Raji (cell line): ENCODE results near the gene GZF1.

ENCODE experiments used
- POLR2A ChIP-seq: IDR thresholded peaks from 2 replicates; pipeline ENCODE4 v1.6.1; 2011; ENCODE audit warnings: low read depth, low read length, control low read depth; ENCODE audit not compliant: insufficient read depth

GZF1 gene

DNA sequence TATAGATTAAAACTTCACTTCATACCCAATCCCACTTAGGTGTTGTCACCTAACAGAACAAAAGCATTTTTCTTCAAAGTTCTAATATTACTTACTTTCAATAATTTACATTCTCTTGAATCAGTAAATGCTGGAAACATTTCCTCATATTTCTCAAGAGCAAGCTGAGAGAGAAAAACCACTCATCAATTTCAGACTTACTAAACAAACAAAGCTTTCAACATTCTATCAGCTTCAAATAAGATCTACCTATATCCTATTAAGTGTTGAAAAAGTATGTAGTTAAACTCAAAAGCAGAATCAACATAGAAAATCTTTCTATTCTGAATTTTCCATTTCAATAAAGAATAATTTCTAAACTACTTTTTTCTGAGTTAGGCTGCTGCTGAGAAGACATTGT, 17.8 kb downstream of the GZF1 start:
- no peak for TF ChIP-seq POLR2A

DNA sequence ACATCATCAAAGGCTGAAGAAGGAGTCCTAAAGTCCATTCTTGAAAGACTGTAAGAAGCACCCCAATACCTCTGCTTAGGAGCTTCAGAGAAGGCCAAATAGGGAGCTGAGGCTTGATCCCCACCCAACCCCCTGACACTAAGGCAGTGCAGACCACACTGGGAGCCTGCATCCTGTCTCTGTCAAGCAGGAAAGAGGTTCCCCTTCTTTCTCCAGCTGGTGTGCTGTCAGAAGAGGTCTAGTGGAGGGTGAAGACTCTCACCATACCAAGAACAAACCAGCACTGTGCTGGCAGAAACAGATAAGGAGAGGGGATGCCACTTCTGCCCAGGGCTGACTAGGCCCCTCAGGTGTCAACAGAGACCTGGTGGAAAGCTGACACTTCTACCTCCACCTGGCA, 19.9 kb downstream of the GZF1 start:
- TF ChIP-seq POLR2A, result no peak

DNA sequence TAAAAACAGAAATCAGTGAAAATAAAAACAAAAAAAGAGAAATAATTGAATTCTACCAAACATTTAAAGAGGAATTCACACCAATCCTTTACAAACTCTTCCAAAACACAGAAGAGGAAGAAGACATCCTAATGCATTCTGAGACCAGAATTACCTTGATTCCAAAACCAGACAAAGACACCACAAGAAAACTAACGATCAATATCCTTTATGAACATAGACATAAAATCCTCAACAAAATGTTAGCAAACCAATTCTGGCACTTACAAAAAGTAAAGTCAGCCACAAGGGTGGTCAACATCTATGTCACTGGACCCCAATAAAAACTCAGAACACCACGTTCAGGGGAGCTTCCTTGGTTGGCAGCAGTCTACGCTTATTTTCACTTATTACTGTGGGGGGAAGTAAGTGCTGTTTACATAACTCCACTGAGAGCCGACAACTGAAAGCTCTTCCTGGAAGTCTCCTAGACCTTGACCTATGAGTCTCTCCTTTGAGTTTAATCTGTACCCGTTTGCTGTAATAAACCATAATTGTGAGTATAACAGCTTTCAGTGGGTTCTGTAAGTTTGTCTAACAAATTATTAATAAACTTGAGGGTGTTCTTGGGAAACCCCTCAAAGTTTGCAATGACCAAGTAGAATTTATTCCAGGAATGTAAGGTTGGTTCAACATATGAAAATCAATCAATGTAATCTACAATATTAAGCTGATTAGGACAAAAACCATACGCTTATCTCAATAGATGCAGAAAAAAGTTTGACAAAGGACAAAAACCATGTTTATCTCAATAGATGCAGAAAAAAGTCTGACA, 24.5 kb downstream of the GZF1 start:
- TF ChIP-seq POLR2A, result no peak

DNA sequence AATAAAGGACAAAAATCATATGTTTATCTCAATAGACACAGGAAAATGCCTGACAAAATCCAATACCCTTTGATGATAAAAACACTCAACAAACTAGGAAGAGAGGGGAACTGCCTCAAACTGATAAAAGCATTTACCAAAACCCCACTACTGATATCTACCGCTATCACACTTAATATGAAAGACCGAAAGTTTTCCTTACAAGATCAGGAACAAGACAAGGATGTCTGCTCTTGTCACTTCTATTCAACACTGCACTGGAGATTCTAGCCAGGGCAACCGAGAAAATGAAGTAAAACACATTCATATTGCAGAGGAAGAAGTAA, 25.1 kb downstream of the GZF1 start:
- TF ChIP-seq POLR2A, result no peak

DNA sequence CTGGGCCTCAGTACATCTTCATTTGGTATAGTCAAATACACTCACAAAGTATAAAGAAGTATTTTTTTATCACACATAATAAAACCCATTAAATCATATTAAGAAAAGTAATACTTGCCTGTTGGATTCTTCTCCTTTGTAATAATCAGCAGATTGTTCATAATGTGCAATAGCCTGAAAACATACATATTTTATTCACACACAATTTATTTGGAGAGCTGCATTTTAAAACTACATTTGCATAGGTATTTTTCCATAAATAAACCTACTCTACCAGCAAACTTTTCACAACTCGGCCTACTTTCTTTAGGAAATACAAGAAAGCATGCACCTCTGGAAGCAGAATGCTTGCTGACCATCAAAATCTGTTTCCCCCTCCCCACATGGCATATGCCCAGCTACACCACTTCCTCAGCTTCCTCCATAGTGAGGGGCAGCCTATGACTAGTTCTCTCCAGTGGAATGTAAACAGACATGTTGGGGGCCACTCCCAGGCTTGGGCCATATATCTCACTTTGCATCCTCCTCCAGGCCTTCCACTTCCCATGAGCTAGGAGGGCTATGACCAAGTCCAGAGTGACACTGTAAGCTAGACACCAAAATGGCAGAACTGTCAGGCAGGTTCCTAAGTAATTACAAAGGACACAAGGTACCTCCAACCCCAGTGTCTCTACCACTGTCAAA, 28.3 kb downstream of the GZF1 start:
- TF ChIP-seq POLR2A, result no peak

DNA sequence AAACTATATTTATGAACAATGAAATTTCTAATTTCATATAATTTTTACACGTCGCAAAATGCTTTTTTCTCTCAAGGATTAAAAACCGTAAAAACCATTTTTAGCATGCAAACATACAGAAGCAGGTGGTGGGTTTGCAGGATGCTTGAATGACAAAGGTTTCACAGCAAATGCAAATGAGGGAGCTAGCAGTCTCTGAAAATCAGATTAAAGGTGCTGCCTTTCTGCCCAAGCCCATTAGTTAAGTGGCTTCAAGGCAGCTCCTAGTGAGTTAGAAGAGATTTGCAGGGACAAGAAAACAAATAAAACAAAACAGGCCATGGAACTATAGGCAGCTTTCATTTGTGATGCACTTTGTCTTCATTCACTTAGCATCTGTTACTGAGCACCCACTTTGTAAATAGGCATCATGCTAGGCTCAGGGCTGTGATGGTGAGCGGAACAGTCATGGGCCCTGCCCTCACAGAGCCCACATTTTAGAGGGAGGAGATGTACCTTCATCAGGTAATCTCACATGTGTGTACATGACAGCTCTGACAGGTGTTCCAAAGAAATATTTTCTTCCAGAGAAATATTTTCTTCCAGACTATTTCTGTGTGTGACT, 29.8 kb downstream of the GZF1 start:
- no peak for TF ChIP-seq POLR2A

DNA sequence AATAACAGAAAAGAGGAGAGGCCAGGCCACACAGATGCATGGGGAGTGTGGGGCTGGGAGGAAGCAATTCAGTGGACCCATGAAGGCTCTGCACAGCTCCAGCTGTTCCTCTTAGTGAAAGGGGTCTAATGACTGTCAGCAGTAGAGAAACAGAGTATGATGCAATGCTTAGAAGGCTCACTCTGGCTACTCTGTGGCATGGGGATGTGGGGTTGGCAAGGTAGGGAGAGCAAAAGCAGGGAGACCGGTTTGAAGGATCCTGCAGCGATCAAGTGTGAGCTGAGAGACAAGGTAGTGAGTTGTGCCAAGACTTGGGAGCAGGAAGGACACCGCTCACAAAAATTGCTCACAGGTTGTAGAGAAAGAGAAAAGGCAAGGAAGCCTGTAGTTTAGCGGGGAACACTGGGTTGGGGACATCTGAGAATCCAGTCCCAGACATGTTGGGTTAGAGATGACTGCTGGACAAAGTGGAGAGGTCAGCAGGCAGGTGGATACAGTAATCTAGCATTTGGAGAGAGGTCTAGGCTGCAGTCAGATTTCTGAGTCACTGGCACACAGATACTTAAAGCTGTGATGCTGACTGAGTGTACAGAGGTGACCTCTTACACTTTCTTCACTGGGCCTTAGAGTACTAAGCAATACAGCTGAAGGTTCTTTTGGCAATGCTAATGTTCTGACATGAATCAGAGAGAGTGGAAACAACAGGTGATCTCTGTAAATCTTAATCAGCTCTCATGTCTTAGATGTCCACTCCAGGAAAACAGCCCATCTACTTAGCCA, 32.2 kb downstream of the GZF1 start:
- TF ChIP-seq POLR2A, result no peak

DNA sequence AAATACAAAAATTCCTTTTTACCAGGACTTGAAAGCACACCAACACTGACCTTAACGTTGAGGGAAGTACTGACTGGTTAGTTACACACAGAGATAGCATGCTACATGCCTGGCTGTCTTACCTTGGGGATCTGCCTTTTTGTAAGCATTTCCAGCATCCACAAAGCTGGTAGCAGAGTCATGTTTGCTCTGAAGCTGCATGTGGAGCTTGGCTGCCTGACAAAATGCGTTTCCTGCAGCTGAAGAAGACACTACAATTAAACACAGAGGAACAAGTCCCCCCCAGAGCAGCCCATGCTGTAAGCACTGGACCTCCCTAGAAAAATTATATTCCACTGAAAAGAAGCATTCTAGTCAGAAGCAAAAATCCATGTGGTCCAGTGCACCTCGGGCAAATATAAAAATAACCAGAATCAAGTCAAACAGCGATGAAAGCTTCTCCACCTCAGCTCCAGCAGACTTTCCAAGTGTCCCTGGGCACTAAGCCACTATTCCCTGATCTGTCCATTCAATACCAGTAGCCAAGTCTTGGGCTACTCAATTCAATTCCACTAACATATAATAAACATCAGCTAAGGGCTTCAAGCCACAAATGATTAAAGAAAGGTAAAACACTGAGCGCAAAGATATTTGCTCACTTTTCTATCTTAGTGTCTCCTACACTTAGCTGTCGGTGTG, 35.1 kb downstream of the GZF1 start:
- no peak for TF ChIP-seq POLR2A

DNA sequence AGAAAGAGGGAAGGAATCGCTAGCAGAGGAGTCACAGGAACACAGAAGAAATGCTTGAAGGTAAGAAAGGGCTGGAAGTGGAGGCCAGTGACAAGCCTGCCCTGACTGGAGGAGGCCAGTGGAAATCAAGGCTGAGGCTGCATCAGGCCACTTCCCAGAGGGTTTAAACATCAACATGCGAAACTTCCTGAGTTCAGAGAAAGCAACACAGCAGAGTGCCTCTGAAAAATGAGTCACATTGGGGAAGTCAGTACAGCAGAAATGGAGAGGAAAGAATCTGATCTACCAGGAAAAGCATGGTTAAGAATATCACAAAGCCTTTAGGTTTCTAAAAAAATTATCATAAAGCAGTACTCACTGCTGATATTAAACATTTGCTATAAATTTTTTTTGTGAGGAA, 36.0 kb downstream of the GZF1 start:
- TF ChIP-seq POLR2A, result no peak

DNA sequence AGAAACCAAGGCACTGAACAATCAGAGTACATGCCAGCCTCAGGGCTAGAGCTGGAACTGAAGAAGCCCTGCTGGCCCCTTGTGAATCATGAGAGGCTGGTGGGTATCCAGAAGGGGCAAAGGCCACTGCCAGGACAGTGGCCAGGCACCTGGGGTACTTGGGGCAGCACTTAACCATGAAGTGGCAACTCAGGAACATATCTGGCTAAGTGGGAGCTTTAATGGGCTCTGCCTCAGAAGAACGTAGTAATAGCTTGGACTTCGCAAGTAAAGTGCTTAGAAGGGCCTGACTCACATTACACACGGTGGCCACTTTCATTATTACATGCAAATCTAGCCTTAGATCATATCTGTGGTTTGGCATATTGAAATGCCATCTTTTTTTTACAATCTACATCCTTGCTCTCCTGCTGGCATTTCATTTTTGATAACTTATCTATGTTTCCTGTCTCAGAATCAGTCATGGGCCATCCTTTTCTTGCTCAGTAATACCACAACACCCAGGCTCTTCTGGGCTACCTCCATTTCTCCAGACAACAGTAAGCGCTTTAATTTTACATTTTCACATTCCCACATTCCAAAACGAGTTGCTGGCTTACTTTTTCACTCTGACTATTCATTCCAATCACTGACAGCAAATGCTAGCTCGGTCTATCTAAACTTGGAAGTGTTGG, 37.7 kb downstream of the GZF1 start:
- no peak for TF ChIP-seq POLR2A

DNA sequence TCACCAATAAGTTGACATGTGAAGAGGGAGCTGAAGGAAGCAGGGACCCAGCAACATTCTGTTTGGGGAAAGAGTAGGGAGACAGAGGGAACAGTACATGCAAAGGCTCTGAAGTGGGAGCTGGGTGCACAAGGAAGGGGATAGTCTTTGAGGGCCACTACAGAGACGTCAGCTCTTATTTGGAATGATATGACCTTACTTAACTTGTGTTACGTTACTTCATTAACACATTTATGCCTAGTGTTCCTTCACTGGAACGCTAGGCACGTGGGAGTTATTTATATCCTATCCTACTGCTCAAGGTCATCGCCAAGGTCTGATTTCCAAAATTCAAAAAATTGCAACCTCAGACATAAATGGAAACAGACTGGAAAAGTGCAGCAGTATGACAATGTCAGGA, 39.1 kb downstream of the GZF1 start:
- no peak for TF ChIP-seq POLR2A

DNA sequence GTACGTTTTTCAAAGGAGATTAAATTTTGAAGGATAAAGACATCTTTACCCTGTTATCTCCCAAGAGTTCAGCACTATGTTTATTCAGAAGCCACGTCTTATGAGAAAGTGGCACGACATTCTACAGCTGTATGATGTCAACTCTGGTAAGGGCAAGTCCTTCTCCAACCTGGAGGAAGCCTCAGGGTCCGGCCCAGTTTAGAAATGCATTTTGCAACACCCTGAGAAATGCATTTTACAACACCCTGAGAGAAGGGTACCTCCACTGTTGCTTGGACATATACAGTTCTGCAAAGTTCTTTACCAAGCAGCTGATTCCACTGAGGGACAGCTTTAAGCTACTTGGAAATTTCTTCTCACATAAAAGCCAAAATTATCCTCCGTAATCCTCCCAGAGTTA, 41.8 kb downstream of the GZF1 start:
- no peak for TF ChIP-seq POLR2A

DNA sequence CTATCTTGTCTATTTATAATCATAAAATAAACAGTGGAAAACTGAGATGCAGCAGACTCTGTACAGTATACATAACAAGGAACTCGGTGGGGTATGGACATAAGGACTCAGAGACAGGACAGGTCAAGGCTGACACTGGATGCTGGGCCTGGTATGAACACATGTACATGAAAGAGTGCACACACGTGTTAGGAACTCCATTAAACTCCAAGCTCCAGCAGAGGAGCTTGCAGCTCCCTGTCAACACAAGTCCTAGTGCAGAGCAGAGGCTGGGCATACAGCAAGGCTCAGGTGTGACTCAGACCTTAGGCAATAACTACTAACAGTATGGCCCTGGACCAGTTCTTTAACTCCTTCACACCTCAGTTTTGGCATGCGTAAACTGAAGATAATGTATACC, 42.2 kb downstream of the GZF1 start:
- no peak for TF ChIP-seq POLR2A

DNA sequence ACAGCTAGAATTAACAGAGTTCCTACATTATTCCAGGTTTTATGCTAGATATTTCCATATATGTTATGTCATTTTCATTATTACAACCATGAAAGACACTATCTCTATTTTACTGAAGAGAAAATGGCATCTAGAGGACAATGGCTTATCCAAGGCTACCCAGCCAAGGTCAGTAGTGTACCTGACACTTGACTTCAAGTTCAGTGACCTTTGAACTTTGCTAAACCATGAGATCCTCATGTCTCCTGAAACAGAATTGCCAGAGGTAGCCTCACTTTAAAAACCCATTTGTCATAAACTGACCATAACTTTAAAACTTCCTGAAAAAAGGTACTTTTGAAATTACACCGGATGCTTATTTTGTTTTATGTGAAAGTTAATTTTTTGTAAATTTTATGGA, 44.9 kb downstream of the GZF1 start:
- no peak for TF ChIP-seq POLR2A
